NK-92 (cell line): Measurements from ENCODE around the gene NXPH1.

Experiments
- DNase-seq: peaks from one replicate; lab custom pipeline; 2025; ENCODE audit not compliant: unreplicated experiment; lab: John Stamatoyannopoulos, UW

The NXPH1 gene

DNA sequence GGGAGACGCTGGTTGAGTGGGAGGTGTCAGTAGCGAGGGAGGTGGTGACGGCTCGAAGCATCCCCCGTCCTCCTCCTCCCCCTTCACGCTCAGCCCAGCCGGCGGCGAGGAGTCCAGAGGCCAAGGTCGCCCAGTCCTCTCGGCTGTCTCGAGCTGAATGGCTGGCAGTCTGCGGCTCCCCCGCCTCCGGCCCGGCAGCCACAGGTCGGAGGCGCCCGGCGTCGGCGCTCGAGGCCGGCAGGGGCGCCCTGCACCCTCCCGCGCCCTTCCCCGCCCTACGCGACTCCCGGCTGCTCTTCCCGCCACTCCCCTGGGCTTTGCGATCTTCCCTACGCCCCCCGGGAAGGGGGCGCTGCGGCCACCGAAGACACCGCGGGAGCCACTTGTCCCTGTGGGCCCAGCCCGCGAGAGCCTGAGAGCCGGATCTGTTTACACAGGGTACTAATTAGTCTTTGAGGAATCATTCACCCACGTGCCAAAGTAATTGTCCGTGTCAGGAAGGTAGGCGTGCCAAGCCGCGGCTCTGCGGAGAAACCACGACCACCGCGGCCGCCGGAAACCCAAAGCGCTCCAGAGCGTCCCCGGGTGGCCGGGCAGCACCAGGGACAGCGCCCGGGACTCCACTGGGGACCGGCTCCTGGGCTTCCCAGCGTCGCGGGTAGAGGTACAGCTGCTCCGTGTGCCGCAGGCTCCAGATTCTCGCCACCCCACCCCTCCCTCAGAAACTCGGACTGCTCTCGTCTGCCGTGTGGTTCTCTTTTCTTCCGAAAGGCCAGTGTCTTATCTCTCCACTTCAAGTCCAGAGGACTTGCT lies at the start of gene NXPH1:
NXPH1 (plus strand) TSS at position 133 of the 813 bp plus-strand sequence.
- no peak for DNase-seq

DNA sequence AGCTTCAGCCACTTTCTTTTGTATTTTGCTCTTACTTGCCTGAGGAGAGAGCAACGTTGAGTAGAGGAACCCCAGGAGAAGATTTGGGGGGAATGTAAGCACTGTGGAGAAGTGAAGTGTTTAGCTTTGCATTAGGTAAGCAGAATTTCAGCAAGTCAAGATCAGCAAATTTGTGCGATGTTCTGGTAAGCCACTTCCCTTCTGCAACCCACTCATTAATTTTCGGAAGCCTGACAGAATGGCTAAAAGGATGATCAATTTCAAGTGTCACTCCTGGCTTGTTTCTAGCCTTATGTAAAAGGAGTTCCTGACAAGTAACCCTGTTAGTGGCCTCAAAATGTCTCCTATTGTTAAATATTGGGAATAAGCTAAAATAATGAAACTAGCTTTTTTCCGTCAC lies 48.5 kb upstream of the NXPH1 start:
- DNase-seq, result no peak

DNA sequence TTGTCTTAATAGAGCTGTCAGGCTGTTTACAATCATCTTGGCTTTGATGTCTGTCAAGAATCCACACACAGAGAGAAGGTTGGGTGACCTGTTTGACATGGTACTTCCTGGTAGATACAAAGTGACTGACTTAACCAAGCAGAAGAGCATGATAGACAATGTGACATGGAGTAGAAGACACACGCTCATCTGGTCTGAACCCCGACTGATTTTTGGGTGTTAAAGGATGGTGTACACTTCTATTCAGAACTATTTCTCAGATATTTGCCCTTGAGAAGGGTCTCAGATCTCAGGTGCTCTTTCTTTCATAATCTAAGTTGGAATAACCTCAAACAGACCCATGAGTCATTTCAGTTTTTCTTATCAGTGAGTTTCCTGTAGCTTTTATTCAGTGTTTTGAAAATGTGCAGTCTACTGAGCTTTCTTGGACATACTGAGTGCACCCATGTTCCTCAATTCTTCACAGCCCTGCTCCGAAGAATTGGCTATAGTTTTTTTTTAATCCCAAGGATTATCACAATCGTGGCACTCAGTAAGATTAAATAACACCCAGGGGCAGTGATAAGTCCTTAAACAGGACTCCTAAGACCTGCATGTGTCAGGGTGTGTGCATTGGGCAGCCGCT lies 46.4 kb upstream of the NXPH1 start:
- no peak for DNase-seq

DNA sequence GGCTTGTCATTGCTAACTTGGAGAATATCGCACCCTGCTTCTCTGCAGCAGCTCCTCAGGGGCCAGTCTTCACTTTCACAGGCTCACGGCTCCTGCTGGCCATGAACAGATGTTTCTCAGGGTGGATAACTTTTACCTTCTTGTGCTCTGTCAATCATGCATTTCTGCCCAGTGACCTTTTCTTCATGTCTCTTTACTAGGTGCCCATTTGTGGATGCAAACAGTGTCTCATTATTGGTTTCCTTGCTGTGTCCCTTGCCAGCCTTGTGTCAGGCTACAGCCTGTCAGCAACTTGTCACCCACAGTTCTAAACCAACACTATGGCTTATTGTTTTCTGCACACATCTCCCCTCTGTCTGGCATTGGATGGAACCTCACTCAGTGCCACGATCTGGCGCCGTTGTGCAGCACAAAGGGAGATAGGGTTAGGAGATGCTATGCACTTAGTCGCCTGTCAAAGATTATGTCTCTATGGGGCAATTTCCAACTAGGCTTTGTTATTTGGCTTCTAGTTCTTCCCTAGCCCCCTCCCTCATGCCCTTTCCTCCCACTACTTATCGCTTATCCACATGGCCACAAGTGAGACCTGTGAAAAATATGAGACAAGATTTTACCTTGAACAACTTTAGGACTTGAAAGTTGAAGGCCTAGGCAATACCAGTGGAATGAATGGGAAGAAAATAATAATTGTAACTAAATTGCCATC lies 45.7 kb upstream of the NXPH1 start:
- DNase-seq, result no peak

DNA sequence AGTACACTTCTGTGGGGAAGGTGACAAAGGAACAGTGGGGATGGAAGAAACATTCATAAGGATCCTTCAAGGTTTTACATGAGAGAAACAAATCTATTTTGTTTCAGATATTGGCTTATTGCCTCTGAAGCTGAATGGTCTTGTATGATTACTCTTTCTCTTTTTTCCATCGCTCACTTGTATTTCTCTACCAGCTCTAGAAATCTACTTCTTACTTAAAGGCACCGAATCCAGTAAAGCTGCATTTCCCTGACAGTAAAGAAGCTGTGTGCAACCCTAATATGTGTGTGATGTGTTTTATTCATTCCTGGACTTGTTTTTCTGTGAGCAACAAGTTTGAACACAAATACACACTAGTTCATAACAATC lies 45.2 kb upstream of the NXPH1 start:
- DNase-seq, result no peak

DNA sequence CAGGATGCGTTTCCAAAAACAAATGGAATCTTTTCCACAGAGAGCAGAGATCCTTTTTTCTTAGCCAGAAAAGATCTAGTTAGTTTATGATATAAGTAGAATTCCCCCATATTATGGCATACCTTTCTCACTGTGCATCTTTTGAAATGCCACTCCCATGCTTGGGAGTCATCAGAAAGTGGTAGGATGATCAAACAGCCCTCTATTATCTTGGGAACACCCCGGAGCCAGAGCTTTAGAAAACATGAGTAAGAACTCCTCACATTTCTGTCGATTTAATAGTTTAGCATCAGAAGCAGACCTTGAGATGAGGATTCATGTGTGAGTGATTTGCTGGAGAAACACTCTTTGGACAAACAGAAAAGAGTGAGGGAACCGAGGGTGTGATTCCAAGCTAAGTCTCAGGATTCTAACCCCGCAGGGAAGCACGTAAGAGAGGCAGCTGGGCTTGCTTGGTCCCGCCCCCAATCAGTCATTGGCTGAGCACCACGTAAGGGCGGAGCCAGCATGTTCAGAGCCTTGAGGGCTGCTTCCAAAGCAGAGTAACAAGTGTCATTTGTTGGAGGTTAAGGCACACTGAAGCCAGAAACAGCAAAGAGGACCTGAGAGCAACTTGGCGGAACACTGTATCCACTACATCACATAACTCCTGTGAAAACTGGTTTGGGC lies 43.7 kb upstream of the NXPH1 start:
- DNase-seq, result no peak

DNA sequence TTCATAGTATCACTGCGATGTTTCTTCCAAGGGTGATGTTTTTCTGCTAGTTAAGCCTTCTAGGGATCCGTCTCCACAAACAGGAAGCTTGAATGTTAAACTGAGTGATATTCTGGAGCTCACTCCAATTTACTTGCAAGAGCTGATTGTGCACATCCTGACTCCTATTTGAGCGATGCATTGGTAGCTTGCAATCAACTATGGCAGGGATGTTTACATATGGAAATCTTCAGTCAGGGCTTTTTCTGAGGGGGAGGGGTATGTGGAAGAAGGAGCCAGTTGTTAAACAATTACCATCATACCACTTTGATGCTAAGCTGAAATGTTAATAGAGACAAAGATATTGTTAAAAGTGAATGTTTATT lies 43.2 kb upstream of the NXPH1 start:
- DNase-seq, result no peak

DNA sequence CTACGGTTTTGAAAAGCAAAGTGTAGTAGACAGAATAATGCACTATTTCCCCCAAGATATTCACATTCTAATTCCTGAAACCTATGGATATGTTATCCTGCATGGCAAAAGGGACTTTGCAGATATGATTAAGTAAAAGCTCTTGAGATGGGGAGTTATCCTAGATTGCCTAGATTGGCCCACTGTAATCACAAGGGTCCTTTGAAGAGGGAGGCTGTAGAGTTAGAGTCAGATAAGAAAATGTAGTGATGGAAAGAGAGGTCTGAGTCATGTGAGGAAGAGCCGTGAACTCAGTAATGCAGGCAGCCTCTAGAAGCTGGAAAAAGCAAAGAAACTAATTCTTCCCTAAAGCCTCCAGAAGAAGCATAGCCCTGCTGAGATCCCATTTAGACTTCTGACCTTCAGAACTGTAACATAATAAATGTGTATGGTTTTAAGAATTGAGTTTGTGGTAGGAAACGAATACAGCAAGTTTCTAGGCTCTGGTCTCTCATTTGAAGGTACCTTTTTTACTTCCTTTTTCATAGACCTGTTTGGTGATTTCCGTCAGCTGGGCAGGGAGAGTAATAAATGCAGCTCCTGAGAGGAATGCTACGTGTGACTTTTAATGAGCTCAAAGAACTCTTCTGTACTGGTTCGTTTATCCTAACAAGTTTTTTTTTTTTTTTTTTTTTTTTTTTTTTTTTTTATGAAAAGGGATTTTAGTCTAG lies 41.9 kb upstream of the NXPH1 start:
- DNase-seq, result no peak

DNA sequence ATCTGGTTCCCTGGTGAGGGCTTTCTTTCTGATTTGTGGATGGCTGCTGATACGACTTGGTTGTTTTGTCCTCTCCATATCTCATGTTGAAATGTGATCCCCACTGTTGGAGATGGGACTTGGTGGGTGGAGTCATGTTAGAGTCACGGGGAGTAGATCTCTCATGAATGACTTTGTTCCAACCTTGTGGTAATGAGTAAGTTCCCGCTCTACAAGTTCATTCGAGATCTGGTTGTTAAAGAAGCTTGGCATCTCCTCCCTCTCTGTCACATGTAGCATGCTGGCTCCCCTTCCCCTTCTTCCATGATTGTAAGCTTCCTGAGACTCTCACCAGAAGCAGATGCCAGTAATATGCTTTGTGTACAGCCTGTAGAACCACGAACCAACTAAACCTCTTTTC lies 37.1 kb upstream of the NXPH1 start:
- DNase-seq, result no peak

DNA sequence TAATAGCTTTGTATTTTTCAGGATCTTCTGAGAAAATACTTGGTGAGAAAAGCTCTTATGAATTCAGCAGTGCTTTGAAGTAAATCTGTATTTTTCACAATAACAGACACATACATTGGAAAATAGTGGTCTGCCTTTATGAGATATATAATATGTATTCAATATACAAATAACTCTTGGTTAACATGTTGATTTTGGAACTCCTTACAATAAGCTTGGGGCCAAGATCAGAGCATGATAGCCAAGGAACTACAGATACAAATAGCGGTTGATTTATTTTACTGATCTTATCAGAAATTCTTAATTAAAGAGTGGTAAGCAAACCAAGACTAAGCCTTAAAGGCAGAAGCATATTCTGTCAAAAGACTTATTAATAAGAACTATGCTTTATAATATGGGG lies 24.5 kb upstream of the NXPH1 start:
- DNase-seq, result no peak

DNA sequence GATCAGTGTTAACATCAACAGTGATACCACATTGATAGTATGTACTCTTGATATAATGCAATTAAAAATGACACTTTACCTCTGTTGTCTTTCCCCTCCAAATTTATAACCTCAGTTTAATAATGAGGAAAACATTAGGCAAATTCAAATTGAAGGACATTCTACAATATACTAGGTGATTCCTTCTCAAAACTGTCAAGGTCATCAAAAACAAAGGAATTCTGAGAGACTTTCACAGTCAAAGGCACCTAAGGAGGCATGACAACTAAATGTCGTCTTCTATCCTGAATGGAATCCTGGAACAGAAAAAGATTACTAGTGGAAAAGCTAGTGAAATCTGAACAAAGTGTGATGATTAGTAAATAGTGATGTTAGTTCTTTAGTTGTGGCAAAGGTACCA lies 22.3 kb upstream of the NXPH1 start:
- no peak for DNase-seq

DNA sequence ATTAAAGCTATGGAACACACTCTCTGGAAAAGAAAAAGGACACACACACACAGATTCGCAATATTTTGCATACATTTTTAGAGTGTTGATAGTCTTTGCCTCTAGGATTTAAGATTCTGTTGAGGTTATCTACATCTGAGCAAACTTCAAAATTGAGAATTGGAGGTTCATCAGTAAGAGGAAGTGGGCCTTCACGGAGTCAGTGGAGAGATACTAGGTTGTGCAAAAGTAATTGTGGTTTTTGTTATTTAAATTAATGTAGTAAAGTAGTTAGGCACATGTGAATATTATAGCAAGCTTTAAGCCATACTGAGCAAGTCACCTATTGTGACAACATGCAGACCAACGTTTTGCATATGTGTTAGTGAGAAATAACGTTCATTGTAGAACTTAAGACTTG lies 19.8 kb upstream of the NXPH1 start:
- DNase-seq, result no peak

DNA sequence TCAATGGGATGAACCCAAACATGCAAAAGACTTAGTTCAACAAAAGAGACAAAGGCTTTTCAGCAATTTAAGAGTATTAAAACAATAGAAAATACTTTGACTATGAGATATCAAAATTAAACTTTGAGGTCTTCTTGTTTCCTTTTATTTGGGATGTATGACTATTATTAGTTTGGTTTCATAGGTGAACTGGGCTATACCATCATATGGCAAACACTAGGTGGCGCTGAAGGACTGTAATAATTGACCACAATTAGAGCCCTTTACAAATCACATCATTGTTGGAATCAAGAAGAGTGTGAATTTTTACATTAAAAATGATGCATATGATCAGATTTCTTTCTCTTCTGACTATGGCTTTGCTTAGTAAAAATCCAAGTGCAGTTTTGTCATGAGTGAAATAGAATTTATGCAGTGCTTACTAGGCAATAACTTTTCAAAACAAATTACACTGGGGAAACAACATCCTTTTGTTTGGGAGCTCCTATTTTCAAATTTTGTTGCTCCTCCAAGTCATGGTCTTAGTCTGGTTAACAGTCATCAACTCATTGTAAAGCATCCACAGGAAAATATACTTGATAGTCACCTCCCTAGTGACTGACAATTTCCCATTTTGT lies 14.7 kb upstream of the NXPH1 start:
- no peak for DNase-seq

DNA sequence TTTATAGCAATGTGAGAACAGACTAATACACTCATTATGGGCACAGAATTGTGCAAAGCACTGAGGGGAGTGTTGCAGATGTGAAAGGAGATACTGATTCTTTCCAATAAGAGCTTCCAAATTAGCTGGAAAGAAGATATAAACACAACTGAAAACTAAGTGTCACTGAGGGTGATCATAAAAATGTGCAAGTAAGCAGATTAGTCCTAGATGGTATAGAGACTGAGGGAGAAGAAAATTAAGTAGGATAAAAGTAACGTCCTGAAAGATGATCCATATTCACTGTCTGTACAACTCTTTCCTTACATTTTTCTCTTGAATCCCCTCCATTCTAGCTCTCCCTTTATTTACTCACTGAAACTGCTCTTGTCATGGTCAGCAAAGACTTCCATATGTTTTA lies 11.2 kb upstream of the NXPH1 start:
- no peak for DNase-seq

DNA sequence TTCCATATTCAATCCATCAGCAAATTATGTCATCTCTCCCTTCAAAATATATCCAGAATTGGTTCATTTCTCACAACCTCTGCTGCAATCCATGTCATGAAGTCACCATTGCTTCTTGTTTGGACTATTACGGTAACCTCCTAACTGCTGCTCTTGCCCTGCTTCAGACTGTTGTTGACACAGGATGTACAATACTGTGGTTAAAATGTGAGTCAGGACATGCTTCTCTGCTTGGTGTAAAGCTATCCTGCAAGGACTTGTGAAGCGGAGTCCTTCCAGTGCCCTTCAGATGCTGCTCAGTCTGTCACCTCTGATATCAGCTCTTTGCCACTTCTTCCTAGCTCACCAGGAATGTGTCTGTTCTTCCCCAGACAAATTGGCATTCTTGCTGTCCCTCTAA lies 10.4 kb upstream of the NXPH1 start:
- no peak for DNase-seq

DNA sequence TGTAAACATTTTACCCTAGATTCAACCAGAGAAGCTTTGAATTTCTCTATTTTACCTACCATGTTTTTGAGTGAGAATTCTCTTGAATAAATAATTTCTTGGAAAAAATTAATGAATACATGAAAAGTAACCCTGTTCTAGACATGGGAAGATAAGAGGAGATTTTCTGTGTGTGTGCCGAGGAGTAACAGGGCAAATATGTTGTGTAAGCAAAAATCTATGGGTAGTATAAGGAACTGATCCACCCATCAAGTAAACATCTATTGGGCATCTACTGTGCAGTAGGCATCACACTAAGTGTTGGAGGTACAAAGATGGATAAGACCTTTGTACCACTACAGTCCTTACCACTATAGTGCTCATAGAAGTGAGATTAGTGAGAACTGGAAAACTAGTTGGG lies 8.2 kb upstream of the NXPH1 start:
- no peak for DNase-seq

DNA sequence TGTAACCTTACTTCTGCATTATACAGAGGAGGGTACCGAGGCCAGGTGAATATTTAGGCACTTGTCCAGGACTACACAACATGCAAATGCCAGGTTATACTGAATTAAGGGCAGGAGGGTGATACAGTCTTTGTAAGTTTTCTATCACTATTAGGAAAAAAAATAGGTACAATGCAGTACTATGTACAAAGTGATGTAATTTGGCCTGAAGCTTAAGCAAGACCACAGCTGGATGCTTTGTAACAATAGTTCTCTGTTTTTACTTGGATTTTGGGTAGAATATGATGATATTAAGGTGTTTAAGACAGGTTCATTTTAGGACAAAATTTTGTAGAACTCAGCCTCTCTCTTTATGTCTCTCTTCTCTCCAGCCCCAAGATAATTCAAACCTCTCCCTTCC lies 2.8 kb upstream of the NXPH1 start:
- no peak for DNase-seq

DNA sequence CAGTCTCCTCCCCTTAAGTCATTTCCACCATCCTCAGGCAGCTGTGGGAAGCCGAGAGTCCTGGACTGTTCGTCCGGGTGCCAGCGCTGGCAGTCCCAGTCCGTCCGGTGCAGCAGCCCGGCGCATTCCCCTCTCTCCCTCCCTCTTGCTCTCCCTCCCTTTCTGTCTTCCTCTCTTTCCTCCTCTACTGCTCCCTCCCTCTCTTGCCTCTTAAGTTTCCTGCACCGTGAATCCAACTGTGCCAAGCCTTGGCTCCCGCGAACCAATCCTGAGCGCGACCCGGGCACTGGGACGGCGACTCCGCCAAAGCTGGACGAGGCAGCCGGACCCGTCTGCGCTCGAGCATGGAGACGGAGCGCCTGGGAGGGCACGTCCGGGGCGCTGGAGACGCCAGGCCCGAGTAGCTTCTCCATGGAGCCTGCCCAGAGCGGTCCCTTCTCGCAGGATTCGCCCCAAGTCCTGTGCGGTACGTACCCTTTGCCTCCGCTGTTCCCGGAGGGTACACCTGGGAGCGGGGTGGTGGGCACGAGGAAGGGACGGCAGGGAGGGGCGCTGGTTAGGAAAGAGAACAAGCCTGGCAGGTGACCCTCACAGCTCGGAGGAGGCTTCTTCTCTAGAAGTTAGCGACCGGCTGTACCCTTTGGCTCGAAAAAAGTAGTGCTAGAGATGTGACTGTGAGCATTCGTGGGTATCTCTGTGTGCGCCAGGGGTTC lies 1.0 kb downstream of the NXPH1 start:
- DNase-seq, result no peak

DNA sequence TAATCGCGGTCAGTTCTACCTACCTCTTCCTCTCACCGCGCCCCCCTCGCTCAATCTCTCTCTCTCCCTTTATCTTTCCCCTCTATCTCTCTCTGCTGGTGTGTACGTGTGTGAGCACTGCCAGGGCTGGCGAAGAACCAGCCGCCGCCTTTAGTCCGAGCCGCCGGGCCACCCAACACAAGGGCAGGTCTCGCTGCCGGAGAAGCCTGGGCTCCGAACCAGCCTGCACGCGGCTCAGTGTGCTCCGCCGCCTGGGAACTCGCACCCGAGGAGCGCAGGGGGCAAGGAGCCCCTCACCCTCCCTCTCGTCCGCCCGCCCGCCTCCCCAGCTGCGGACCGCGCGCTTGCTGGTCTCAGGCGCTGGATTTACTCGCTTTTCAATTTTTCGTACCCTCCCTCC lies 1.7 kb downstream of the NXPH1 start:
- no peak for DNase-seq
